Skeletal muscle tissue (tissue), 4 donors: Measurements from ENCODE around the gene RELL1. TPM values are rescaled to one million over a fixed set of nuclear protein-coding genes. Genes with fewer than 3 reads are reported as not detected.

Experiments used
- H3K27ac ChIP-seq: one replicate; pipeline ENCODE4 v1.7.0; 2013; ENCODE audit warnings: mild to moderate bottlenecking, low read depth, low read length, inconsistent platforms
- H3K27me3 ChIP-seq, 3 donors: one replicate each; pipeline ENCODE4 v1.7.0; 2013; ENCODE audit warnings: low read length in 3 of 3; ENCODE audit not compliant: control insufficient read depth in 3 of 3, insufficient read depth in 3 of 3
- H3K36me3 ChIP-seq, 3 donors: one replicate each; pipeline ENCODE4 v1.7.0; 2013; ENCODE audit warnings: low read length in 3 of 3; ENCODE audit not compliant: control insufficient read depth in 3 of 3, insufficient read depth in 3 of 3
- H3K4me1 ChIP-seq, 3 donors: one replicate each; pipeline ENCODE4 v1.7.0; 2013; ENCODE audit warnings: low read length in 3 of 3, mild to moderate bottlenecking in 3 of 3; ENCODE audit not compliant: control insufficient read depth in 3 of 3, insufficient read depth in 3 of 3
- H3K4me3 ChIP-seq, 3 donors: one replicate each; pipeline ENCODE4 v1.7.0; 2013; ENCODE audit warnings: low read length in 3 of 3
- H3K9ac ChIP-seq, 3 donors: one replicate each; pipeline ENCODE4 v1.7.0; 2013; ENCODE audit warnings: low read length in 3 of 3, mild to moderate bottlenecking in 3 of 3, moderate library complexity in 2 of 3, low read depth in 1 of 3
- H3K9me3 ChIP-seq, 3 donors: one replicate each; pipeline ENCODE4 v1.7.0; 2013; ENCODE audit warnings: low read length in 3 of 3; ENCODE audit not compliant: control insufficient read depth in 3 of 3
- total RNA-seq: library from RNA; depleted of rRNA; stranded (reverse); fragments of >200 nt; gene quantifications from one replicate; pipeline ENCODE4 v1.2.3, GENCODE V29; 2014
- donor health status: Osteomylitis.

Gene RELL1
- total RNA-seq, 1 donor from 2014 or later: 82.5 TPM

- H3K36me3 ChIP-seq: no peaks in the 10 kb centered on the region
- peaks cover 0 to 3% (median 0%) of the 10 kb centered on the region in 3 donors for H3K9me3 ChIP-seq
- H3K27me3 ChIP-seq: no peaks in the 10 kb centered on the region
- H3K4me1 ChIP-seq: peaks cover 9 to 38% (median 35%) of the 10 kb centered on the region in 3 donors
- H3K9ac ChIP-seq: no peak overlapping the region
- H3K27ac ChIP-seq: no peak overlapping the region
- H3K4me3 ChIP-seq: no peak overlapping the region
Observed at GRCh38 chr4:37656649-37657048, 29.5 kb downstream of the RELL1 start.

DNA sequence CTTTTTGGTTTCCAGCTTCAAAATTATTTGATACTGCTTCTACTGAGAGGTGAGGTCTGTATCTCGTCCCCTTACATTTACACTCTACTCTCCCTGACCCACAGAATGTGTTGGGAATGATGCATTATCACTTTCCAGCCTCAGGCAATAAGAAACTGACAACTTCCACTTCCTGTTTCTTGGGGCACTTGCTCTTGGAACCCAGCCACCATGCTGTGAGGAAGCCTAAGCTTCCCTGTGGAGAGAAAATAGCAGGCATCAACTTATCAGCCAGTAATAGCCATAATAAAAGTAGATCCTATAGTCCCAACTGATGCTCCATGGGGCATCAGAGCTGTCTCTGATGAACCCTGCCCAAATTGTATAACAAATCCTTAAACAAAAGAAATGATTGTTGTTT is 32.6 kb downstream of the RELL1 start:
- Histone ChIP-seq H3K9me3 (peaks cover 0 to 3% (median 0%) of the 10 kb centered on the region in 3 donors), H3K9ac (no peak overlapping the region), H3K4me3 (no peak overlapping the region), H3K27ac (no peak overlapping the region), H3K36me3 (peaks cover 0 to 3% (median 0%) of the 10 kb centered on the region in 3 donors), H3K4me1 (peaks cover 0 to 31% (median 26%) of the 10 kb centered on the region in 3 donors), H3K27me3 (no peaks in the 10 kb centered on the region)

DNA sequence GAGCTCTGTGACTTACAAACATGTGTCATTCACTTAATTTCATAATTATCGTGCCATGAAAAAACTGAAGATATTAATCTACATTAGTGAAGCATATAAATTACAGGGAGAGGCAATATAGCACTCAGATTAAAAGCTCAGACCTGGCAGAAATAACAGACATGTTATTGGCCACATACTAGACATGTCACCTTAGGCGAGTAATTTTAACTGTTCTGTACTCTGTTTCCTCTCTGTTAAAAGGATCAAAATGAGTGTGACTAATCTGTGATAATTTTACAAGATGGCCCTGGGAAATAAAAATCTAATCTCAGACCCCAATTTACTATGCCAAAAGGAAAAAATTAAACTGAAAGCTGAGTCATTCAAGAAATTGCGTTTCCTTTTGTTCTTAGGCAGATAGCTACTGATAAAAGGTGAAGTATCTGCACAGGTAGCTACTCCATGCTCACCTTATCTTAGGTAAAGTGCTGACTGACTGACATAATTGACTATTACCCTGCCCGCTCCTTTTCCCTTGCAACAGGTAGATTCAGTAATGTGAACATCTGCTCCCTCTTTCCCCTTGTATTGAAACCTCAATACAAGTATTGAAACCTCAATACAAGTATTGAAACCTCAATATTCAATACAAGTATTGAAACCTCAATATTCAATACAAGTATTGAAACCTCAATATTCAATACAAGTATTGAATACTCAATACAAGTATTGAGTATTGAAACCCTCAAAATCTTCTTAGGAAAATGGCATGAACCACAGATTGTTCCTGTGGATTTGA is 33.2 kb downstream of the RELL1 start:
- Histone ChIP-seq H3K4me3 (no peak overlapping the region), H3K9ac (no peak overlapping the region), H3K9me3 (peaks cover 0 to 3% (median 0%) of the 10 kb centered on the region in 3 donors), H3K4me1 (peaks cover 6 to 31% (median 24%) of the 10 kb centered on the region in 3 donors), H3K27me3 (no peaks in the 10 kb centered on the region), H3K27ac (no peak overlapping the region), H3K36me3 (peaks cover 0 to 3% (median 2%) of the 10 kb centered on the region in 3 donors)

- H3K27ac ChIP-seq: no peak overlapping the region
- no peak overlapping the region for H3K9ac ChIP-seq
- H3K4me1 ChIP-seq: peaks cover 9 to 40% (median 31%) of the 10 kb centered on the region in 3 donors
- no peaks in the 10 kb centered on the region for H3K27me3 ChIP-seq
- H3K4me3 ChIP-seq: no peak overlapping the region
- H3K36me3 ChIP-seq: peaks cover 2 to 5% (median 3%) of the 10 kb centered on the region in 3 donors
- peaks cover 0 to 3% (median 0%) of the 10 kb centered on the region in 3 donors for H3K9me3 ChIP-seq
Observed at GRCh38 chr4:37651781-37652377, 34.3 kb downstream of the RELL1 start.

- no peak overlapping the region for H3K9ac ChIP-seq
- peaks cover 9 to 40% (median 35%) of the 10 kb centered on the region in 3 donors for H3K4me1 ChIP-seq
- H3K4me3 ChIP-seq: no peak overlapping the region
- no peak overlapping the region for H3K27ac ChIP-seq
- peaks cover 9 to 17% (median 11%) of the 10 kb centered on the region in 3 donors for H3K36me3 ChIP-seq
- no peaks in the 10 kb centered on the region for H3K27me3 ChIP-seq
- H3K9me3 ChIP-seq: no peaks in the 10 kb centered on the region
Observed at GRCh38 chr4:37650481-37650880, 35.7 kb downstream of the RELL1 start.

- Histone ChIP-seq H3K27ac (no peak overlapping the region), H3K27me3 (no peaks in the 10 kb centered on the region), H3K9ac (no peak overlapping the region), H3K36me3 (peaks cover 9 to 17% (median 11%) of the 10 kb centered on the region in 3 donors), H3K4me3 (no peak overlapping the region), H3K4me1 (peaks cover 9 to 37% (median 32%) of the 10 kb centered on the region in 3 donors), H3K9me3 (no peaks in the 10 kb centered on the region)
Observed at GRCh38 chr4:37649268-37649667, 36.9 kb downstream of the RELL1 start.

- Histone ChIP-seq H3K4me1 (peaks cover 9 to 32% (median 32%) of the 10 kb centered on the region in 3 donors), H3K9ac (peak overlapping the region in 1 of 3 donors; percentile 47), H3K4me3 (peak overlapping the region in 2 of 3 donors; percentile 8 to 44), H3K27ac (peak overlapping the region; percentile 61), H3K9me3 (no peaks in the 10 kb centered on the region), H3K36me3 (peaks cover 11 to 17% (median 12%) of the 10 kb centered on the region in 3 donors), H3K27me3 (no peaks in the 10 kb centered on the region)
Observed at GRCh38 chr4:37648084-37648817, 37.9 kb downstream of the RELL1 start.

DNA sequence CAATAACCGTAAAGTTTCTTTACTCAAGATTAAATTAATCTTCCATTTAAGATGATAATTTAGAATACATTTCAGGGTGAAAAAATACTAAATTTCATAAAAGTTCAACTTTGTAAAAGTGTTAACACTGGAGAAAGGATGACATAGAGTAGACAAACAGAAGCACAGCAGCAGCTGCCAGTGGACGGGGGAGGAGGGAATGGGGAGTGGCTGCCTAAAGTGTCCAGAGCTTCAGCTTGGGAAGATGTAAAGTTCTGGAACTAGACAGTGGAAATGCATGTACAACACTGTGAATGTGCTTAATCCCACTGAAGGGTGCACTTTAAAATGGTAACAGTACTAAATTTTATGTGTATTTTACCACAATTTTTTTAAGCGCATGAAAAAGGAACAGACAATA is 39.9 kb downstream of the RELL1 start:
- H3K27me3 ChIP-seq: no peaks in the 10 kb centered on the region
- peaks cover 11 to 17% (median 12%) of the 10 kb centered on the region in 3 donors for H3K36me3 ChIP-seq
- no peaks in the 10 kb centered on the region for H3K9me3 ChIP-seq
- H3K27ac ChIP-seq: no peak overlapping the region
- peaks cover 9 to 35% (median 30%) of the 10 kb centered on the region in 3 donors for H3K4me1 ChIP-seq
- no peak overlapping the region for H3K4me3 ChIP-seq
- H3K9ac ChIP-seq: no peak overlapping the region

- Histone ChIP-seq H3K9me3 (no peaks in the 10 kb centered on the region), H3K27ac (no peak overlapping the region), H3K27me3 (no peaks in the 10 kb centered on the region), H3K4me1 (peaks cover 9 to 35% (median 30%) of the 10 kb centered on the region in 3 donors), H3K36me3 (peaks cover 11 to 17% (median 12%) of the 10 kb centered on the region in 3 donors), H3K9ac (no peak overlapping the region), H3K4me3 (no peak overlapping the region)
Observed at GRCh38 chr4:37645736-37646135, 40.4 kb downstream of the RELL1 start.
